HL-60/S4 treated with phorbol 12-myristate 13-acetate at 8.2 ng/mL for 4 days and 3 days (cell line): ENCODE data around the gene FOXL2NB.

ENCODE experiments used
- in situ Hi-C: fragments of 300-500 bp; cut with MboI; formaldehyde crosslinking; loops from 2 replicates; pipeline ENCODE4 v1.15.0; 2022; ENCODE audit warnings: low sequenced_read_pairs

Gene FOXL2NB

DNA sequence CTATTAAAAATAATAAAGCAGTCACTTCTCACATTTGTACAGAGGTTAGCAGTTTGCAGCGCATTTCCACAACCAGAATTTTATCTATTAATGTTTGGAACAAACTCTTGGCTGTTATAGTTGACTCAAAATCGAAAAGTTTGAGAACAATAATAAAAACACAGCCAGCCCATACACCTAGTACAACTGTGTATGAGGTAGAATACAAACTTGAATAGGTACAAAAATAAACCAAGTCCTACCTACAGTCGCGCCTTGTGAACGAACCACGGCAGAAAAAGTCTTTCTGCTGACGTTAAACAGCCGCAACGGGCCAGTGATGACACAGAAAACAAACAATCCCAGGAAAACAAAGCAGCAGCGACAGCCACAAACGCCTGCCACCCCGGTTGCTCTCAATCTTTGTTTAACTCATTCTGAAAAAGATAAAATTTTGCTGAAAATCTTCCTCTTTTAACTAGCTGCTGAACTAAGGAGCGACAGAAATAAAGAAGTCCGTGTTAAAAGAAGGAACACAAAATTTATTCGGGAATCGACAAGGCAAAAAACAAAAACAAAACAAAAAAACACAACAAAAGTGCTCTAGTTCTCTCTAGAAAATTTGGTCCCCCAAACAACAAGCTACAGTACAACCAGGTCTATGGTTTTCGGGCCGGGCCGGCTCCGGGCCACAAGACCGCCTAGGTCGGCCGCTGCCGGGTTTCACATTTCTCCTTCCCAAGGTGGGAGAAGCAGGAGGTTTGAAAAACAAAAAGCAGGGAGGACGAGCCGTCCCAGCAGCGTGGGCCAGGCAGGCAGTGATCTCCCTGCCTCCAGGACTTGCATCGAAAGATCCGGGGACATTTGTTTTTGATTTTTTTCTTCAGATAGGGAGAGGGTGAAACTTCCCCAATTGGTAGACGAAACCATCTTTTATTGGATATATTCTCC lies 3.0 kb upstream of the FOXL2NB start:
- in situ Hi-C loops: loop anchor here (25.0 kb wide), 2 partner anchors 368 to 482 kb away; no protein-coding TSS in a partner anchor

DNA sequence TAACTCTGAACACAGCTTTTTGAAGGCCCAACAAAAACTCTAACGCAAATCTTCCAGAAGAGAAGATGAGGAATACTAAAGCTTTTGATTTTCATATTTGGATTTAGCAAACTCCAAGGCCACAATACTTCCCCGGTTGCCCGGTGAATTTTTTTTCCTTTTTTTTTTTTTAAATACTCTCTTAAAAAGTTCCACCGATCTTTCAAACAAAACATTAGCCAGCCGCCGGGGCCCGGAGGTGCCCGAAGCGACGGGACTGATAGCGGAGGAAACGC lies 2.4 kb upstream of the FOXL2NB start:
- in situ Hi-C loops: loop anchor here (25.0 kb wide), 2 partner anchors 368 to 482 kb away; no protein-coding TSS in a partner anchor

DNA sequence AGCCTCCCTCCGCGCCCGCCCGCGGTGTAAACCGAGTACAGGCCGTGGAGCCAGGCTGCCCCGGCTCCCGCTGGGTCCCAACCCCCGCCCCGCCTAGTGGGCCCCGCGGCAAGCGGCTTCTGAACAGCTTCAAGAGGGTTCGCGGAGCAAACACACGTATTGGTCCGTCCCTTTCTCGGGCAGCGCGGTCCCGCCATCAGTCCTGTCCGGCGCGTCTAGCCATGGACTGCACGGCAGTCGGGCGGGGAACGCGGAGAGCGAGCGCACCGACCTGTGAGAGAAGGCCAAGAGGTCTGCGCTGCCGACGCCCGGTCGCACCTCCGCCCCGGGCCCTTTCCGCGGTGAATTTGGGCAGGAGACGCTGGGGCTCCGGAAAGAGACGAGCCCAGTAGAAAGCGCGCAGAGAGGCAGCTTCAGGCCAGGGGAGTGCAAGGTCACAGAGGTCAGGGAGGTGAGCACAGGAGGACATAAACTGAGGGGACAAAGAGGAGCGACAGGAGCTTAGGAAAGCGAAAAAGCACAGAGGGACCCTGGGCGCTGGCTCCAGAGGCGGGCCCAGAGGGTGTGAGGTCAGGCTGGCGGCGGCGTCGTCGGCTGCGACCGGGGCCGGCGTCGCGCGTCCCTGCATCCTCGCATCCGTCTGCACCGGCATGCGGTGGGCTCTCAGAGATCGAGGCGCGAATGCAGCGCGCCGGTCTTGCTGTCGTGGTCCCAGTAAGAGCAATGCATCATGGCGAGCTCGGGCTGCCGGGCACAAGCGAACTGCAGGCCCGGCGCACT lies 1.9 kb upstream of the FOXL2NB start:
- in situ Hi-C loops: loop anchor here (25.0 kb wide), 2 partner anchors 367 to 483 kb away; no protein-coding TSS in a partner anchor

DNA sequence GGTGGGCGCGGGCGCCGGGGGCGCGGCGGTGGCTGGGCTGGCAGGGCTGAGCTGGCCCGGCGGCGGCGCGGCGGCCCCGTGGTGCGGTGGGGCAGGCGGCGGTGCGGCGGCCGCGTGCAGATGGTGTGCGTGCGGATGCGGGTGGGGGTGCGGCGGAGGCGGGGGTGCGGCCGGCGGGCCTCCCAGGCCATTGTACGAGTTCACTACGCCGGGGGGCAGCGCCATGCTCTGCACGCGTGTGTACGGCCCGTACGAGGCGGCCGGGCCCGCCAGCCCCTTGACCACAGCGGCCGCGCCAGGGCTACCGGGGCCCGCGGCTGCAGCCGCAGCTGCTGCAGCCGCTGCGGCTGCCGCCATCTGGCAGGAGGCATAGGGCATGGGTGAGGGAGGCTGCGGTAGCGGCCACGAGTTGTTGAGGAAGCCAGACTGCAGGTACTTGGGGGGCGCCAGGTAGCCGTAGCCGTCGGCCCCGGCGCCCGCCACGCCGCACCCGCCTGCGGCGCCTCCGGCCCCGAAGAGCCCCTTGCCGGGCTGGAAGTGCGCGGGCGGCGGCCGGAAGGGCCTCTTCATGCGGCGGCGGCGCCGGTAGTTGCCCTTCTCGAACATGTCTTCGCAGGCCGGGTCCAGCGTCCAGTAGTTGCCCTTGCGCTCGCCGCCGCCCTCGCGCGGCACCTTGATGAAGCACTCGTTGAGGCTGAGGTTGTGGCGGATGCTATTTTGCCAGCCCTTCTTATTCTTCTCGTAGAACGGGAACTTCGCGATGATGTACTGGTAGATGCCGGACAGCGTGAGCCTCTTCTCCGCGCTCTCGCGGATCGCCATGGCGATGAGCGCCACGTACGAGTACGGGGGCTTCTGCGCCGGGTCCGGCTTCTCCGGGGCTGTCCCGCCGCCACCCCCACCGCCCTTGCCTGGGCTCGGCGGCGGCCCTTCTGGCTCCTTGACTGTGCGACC lies 1.0 kb upstream of the FOXL2NB start:
- in situ Hi-C loops: loop anchor here (25.0 kb wide), 2 partner anchors 366 to 484 kb away; no protein-coding TSS in a partner anchor

DNA sequence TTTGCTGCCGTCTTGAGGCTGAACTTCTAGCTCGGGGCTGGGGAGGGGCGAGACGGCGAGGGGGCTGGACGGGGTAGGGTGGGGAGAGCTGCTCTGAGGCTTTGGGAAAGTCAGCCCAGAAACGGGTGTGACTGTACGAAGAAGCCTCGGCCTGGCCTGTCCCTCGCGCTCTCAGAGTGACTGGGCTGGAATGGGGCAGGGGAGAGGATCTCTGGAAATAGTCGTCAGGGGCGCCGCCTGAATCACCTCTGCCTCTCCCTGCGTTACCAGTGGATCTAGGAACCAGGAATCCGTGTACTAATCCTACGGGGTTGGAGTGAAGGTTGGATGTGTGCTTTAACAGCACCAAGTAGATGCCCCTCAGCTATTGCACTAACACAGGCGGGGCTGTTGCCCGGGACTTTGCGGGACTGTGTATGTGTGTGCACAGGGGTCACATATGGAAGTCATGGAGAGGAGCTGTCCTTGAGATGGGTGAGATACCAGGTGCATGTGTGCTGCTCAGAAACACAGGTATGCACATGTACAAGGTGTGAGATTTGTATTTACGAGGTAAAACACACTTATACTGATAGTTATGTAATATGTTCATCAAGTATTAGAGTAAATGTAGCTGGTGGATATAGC lies 591 bp downstream of the FOXL2NB start:
- in situ Hi-C loops: loop anchor here (25.0 kb wide), 2 partner anchors 365 to 485 kb away; no protein-coding TSS in a partner anchor

DNA sequence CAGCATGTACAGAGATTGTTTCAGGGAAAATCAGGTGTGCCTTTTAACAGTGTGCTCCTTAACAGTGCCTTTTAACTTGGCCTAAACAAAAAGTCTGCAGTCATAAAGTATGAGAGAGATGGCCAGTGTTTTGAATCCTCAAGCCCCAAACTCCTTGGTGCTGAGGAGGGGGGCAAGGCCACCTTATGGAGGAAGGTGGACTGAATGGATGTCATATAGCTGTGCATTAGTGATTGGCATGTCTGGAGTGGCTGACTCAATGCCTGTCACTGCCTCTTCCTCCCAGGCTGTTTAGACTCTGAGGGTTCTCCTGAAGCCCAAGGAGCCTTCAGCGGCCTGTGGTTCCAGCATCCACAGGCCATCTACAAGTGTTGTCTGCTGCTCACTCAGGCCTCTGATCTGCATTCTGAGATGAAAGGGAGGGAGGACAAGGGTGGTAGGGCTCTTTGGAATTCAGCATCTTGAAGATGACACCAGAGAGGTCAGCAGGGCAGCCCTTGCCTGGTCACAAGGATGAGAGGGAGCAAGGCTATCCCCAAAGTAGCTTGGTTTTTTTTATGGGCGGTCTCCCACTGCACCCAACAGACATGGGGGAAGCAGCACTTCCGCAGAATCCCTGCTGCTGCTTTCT lies 1.5 kb downstream of the FOXL2NB start:
- in situ Hi-C loops: loop anchor here (25.0 kb wide), 2 partner anchors 364 to 486 kb away; no protein-coding TSS in a partner anchor

DNA sequence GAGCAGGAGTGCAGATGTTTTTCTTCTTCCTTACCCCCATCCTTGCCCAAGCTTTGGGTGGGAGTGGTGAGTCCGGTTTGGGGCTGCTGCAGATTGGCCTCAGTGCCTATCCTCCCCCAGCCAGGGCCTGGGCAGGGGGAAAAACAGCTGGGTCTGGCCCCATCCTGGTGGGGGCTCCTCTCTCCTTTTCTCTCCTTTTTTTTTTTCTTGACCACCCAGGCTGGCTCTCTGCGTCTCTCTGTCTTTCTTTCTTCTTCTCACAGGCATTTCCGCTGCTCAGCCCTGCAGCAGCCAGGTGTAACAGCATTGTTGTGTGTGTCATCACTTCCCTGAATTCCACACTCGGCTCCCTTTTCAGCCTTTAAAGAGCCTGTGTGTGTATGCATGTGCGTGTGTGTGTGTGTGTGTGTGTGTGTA lies 2.0 kb downstream of the FOXL2NB start:
- in situ Hi-C loops: loop anchor here (25.0 kb wide), 2 partner anchors 363 to 487 kb away; no protein-coding TSS in a partner anchor

DNA sequence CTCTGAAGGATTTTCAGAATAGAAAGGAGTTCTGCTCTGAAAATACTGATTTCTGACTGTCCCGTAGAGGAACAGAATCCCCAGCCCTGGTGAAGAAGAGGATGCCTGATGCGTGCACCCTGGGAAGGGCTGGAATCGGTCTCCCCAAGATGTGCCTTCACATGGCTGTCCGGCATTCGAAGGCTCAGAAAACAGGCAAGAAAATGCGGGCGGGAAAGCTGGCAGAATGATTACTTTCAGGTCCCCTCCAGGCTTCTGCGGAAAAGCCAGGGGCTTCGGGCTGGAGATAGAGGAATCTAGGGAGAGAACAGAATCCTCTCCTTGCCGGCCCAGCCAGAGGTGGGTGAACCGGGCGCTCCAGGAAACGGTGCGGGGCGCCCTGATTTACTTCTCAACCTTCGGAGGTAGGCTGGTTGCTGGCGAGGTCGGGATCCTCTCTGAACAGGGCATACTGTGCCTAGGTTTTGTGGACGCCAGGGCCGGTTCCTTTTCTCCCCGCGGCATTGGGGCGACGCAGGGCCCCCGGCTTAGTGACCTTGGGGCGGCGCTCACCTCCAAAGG lies 2.5 kb downstream of the FOXL2NB start:
- in situ Hi-C loops: loop anchor here (25.0 kb wide), 2 partner anchors 363 to 487 kb away; no protein-coding TSS in a partner anchor

DNA sequence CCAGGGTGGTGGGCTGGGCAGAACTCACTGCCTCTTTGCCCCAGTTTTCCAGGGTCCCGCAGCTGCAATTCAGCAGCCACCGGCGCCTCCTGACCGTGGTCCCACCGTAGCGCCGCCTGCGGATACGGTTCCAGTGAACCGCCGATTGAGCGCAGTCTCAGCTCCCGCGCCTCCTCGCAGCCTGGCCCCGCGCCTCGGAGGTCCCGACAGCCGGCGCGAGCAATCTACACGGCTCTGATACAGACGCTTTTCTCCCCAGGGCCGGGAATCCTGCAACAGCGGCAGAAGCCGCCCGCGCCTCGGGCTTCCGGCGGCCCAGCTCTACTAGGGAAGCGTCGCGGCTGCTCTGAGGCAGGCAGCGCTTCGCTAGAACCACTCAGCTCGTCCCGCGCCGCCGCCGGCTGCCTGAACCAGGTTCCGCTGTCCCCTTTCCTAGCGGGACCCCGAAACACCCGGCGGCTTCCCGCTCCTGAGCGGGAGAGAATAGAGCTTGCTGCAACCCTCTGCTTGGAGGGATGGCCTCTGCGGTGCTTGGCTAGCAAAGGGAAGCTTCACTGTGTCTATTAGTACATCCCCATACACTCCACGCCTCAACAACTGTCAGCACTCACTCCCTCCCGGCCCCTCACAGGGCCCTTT lies 3.1 kb downstream of the FOXL2NB start:
- in situ Hi-C loops: no loop called here

DNA sequence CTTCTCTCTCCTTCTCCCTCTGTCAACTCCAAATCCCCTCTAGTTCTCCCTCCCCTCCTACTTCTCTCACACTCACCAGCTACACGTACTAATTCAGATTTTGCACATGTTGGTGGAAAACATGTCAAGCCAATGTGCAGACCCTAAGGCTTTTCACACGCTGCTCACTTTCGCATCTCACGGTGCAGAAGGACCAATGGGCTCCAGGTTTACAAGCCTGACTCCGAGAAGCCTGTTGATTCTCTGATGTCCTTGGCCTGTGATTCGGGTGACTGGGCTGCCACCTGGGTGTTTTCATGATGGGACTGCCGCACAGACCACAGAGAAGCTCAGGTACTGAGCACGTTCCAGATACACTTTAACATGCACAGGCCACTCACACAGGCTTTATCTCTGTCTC lies 3.7 kb downstream of the FOXL2NB start:
- in situ Hi-C loops: no loop called here

DNA sequence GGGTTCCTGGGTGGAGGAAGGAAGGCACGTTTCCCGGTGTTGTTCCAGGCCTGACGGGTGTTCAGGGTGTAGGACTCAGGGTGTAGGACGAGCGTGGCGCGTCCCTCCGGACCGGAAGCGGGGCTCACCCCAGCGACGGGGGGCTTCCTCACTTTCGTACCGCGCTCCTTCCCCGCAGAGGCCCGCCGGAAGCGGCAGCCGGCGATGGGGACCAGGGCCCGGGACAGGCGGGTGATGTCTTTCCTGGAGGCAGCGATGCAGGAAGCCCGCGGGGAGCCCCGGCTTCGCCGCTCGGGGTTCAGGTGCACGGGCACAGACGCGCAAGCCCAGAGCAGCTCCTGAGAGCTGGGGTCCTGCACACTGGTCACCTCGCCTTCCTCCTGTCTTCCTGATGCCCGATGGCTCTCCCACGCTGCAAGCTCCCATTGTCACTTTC lies 13.4 kb downstream of the FOXL2NB start:
- in situ Hi-C loops: no loop called here

DNA sequence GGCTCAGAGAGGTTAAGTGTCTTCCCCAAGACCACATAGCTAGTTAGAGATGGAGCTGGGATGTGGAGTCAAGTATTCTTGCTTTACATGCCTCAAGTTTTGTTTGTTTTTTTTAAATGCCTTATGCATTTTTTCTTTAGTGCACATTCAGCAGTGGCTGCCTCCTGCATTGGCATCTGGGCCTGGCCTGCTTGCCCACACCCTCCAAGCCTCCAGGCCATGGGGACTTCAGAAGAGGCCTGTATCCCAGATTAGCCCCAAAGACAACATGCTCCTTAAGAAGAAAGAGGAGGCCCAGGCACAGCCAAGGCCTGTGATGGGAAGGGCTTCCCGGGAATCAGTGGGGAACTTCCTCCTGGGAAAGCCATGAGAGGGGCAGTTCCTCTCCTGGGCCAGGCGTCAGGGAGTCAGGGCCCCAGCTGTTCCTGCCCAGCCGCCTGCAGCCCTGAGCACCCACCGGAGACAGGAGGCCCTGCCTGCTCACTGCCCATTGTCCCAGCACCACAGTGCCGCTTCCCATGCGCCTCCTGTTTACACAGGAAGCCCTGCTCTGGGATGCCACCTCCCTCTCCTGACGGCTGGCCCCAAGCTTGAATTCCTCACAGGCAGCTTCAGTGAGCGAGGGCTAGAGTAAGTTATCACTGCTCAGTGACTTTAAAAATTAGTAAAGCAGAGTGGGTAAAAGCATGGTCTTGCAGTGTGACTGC lies 16.0 kb downstream of the FOXL2NB start:
- in situ Hi-C loops: no loop called here

DNA sequence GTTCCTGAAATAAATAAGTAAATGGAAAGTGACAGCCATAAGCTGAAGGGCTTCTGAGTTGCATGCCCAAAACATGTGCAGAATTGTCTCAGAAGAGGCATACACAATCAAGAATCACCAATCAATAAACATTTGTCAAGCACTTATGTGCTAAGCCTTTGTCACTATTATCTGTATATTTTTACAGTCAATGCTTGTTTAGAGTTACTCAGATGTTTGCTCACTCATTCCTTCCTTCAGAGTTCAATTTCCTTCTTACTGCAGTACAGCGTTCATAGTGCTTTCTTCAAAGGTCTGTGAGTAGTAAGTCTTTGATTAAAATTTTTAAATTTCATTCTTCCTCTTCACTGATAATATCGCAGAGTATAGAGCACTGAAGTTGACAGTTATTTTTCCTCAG lies 17.2 kb downstream of the FOXL2NB start:
- in situ Hi-C loops: no loop called here

DNA sequence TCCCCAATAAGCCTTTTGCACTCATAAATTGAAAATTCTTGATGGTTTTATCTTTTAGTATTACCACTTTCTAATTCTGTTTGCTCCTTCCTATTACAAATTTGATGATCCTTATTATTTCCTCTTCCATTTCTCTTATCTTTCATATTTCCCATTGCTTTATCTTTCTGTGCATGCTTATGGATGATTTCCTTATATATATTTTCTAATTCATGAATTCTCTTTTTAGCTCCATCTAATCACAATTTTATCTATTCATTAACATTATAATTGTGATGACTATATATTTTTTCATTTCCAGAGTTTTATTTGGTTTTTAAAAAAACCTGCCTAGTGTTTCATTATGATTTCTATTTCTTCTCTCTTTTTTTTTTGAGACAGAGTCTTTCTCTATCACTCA lies 17.9 kb downstream of the FOXL2NB start:
- in situ Hi-C loops: no loop called here

DNA sequence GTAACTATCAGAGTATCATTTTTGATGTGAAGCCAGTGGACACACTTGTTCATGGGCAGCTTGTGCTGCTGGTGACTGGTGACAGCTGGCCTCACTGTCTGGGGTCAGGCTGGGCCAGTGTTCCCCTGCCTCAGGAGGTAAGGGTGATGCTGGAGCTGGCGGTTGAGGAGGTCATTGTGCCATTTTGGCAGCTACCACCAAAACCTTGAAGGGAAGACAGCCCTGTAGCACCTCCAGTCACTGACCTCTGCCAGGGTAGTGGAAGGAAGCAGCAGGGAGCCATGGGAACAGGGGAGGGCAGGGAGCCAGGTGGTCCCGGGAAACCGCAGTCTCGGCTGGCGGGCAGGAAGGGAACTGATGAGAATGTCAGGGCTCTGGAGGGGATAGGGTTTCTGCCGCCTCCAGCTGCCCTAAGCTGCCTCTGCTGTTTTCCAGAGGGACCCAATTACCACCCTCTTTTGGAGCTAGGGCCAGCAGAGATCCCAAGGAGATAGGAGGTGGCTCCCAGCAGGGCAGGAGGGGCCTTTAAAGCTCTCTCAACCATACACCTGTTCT lies 24.8 kb downstream of the FOXL2NB start:
- in situ Hi-C loops: no loop called here

DNA sequence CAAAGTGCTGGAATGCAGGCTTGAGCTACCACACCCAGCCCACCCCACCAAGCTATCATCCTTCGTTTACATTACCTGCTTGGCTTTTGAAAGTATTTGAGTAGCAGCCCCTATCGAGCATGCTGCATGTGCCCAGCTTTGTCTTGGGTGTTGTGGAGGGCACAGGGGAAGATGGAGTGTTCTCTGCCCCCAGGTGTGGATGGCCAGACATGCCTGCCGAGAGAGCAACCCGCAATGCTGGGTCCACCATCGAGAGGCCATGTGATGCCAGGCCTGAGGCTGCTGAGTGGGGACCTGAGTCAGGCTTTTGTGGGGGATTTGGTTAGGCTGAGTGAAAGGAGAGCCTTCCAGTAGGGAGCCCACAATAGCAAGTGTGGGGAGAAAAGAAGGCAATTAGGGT lies 25.9 kb downstream of the FOXL2NB start:
- in situ Hi-C loops: no loop called here

DNA sequence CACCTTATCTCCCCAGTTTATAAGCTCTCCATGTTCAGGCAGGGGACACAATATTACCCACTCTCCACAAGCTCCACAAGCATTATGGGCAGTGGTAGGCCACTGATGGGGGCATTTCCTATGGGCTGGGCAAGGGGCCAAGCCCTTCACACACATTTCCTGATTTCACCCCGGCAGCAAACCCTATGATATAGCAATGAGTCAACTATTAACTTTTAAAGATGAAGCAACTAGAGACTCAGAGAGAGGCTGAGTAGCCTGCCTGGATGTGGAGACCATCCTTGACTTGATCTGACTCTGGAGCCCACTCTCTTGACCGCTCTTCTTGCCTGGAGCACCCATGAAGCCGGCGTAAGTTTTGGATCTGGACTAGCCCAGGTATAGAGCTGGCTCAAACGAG lies 27.4 kb downstream of the FOXL2NB start:
- in situ Hi-C loops: no loop called here

DNA sequence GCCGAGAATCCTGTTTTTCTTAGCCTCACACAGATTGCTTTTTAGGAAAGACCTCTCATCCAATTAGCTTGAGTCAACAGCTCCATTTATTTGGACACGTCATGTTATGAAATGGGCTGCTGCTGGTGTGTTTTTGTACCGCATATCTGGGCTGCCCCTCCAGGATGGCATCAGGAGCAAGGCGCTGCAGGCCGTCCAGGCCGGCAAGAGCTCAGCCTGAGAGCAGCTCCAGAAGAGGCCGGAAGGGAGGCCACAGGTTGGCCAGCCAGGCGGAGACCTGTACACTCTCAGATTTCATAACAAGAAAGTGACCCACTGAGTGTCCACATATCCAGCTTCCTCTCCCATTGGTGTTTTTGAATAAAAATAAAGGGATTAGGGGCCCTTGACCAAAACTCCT lies 28.3 kb downstream of the FOXL2NB start:
- in situ Hi-C loops: no loop called here
